ENCODE data around the gene ZAP70. TPM values are rescaled to one million over a fixed set of nuclear protein-coding genes. Genes with fewer than 3 reads are reported as not detected.

The ZAP70 gene
- total and polyA plus RNA-seq, 2 of the 13 experiments (the other 11 are each of a cell fraction or from before 2014, with no cell fraction given) = 0.51 to 4.0 TPM

DNA sequence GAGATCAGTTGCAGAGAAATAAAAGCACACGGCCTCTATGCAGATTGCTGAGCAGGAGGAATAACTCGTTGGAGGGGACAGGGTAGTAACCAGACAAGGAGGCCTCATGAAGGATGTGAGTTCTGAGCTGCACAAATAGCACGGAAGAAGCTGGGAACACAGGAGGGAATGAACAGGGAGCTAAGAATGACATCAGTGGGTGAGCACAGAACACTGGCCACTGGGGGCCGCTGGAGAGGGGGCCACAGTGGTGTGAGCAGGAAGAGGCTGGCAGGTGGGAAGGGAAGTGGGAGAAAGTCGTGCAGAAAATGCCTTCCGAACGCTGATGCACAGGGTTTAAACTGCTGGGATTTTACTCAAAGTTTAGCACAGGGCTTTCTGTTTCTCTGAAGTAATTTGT, 61.0 kb downstream of the ZAP70 start (continued):
- TF ChIP-seq, protein P1, sequence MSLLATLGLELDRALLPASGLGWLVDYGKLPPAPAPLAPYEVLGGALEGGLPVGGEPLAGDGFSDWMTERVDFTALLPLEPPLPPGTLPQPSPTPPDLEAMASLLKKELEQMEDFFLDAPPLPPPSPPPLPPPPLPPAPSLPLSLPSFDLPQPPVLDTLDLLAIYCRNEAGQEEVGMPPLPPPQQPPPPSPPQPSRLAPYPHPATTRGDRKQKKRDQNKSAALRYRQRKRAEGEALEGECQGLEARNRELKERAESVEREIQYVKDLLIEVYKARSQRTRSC (CRISPR knock-in tag; IDR thresholded peaks at IDR 0.05; ENCODE audit: low read depth) = no peak
- TF ChIP-seq ZNF563 (CRISPR knock-in tag; IDR thresholded peaks at IDR 0.05) (no peak), SCMH1 (CRISPR knock-in tag; IDR thresholded peaks at IDR 0.05; ENCODE audit: borderline replicate concordance) (no peak), STAG1 (CRISPR knock-in tag; IDR thresholded peaks at IDR 0.05) (peak; percentile 76), KDM1A (CRISPR knock-in tag; IDR thresholded peaks at IDR 0.05) (no peak), CBX5 (CRISPR knock-in tag; IDR thresholded peaks at IDR 0.05; ENCODE audit: borderline replicate concordance) (no peak), HMG20A (CRISPR knock-in tag; IDR thresholded peaks at IDR 0.05; ENCODE audit: borderline replicate concordance) (no peak), ATF7 (IDR thresholded peaks at IDR 0.05) (peak; percentile 48; the same call in 1 of the 2 replicates), ATF7 (CRISPR knock-in tag; IDR thresholded peaks at IDR 0.05) (peak; percentile 32; the same call in 1 of the 2 replicates), PLSCR1 (CRISPR knock-in tag; IDR thresholded peaks at IDR 0.05; ENCODE audit: borderline replicate concordance) (no peak), KLF16 (CRISPR knock-in tag; IDR thresholded peaks at IDR 0.05) (no peak), KAT8 (CRISPR knock-in tag; IDR thresholded peaks at IDR 0.05) (no peak), RBM22 (optimal IDR thresholded peaks at IDR 0.05; ENCODE audit: low read length) (peak; percentile 85)
- TF ChIP-seq, protein P2, sequence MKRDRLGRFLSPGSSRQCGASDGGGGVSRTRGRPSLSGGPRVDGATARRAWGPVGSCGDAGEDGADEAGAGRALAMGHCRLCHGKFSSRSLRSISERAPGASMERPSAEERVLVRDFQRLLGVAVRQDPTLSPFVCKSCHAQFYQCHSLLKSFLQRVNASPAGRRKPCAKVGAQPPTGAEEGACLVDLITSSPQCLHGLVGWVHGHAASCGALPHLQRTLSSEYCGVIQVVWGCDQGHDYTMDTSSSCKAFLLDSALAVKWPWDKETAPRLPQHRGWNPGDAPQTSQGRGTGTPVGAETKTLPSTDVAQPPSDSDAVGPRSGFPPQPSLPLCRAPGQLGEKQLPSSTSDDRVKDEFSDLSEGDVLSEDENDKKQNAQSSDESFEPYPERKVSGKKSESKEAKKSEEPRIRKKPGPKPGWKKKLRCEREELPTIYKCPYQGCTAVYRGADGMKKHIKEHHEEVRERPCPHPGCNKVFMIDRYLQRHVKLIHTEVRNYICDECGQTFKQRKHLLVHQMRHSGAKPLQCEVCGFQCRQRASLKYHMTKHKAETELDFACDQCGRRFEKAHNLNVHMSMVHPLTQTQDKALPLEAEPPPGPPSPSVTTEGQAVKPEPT (CRISPR knock-in tag; IDR thresholded peaks at IDR 0.05; ENCODE audit: low read depth) = 0 out of 2 replicates have a peak, but pooled peaks have one; percentile 28
